Nephron (organoid): ENCODE data around the gene EPN1.

Source experiments
- H3K27ac Mint-ChIP-seq, 3 experiments: 2 replicates each; pipeline ENCODE4 v1.8.0; 2020; ENCODE audit warnings: mixed read lengths in 3 of 3, mild to moderate bottlenecking in 2 of 3, moderate library complexity in 1 of 3
- H3K27me3 Mint-ChIP-seq: 2 replicates; pipeline ENCODE4 v1.8.0; 2021; ENCODE audit warnings: low read depth, mild to moderate bottlenecking, moderate library complexity, mixed read lengths
- H3K36me3 Mint-ChIP-seq: 2 replicates; pipeline ENCODE4 v1.8.0; 2020; ENCODE audit warnings: low read depth, mixed read lengths
- H3K4me1 Mint-ChIP-seq: 2 replicates; pipeline ENCODE4 v1.8.0; 2020; ENCODE audit warnings: mixed read lengths
- H3K4me3 Mint-ChIP-seq, 3 experiments: 2 replicates each; pipeline ENCODE4 v1.8.0; 2020; ENCODE audit warnings: mild to moderate bottlenecking in 3 of 3, mixed read lengths in 3 of 3, moderate library complexity in 2 of 3
- H3K9me3 Mint-ChIP-seq: 2 replicates; pipeline ENCODE4 v1.8.0; 2020; ENCODE audit warnings: mixed read lengths
- TF ChIP-seq, protein P1 (sequence below), 3 experiments: fragments of 200-600 bp; sonication (generic); IDR thresholded peaks; one replicate each; pipeline ENCODE4 v1.5.0; 2021; ENCODE audit warnings: antibody characterized with exemption in 3 of 3; ENCODE audit not compliant: unreplicated experiment in 3 of 3

EPN1 gene

GRCh38 chr19:55680339-55681130 lies 5.5 kb downstream of the EPN1 start:
- Mint-ChIP-seq H3K36me3 (peaks cover 41% of the 10 kb centered on the region), H3K27me3 (no peaks in the 10 kb centered on the region), H3K9me3 (no peaks in the 10 kb centered on the region), H3K4me3 (peak overlapping the region in 1 of 3 experiments; percentile 11), H3K27ac (no peak overlapping the region), H3K4me1 (peaks cover 30% of the 10 kb centered on the region)
- TF ChIP-seq, protein P1, sequence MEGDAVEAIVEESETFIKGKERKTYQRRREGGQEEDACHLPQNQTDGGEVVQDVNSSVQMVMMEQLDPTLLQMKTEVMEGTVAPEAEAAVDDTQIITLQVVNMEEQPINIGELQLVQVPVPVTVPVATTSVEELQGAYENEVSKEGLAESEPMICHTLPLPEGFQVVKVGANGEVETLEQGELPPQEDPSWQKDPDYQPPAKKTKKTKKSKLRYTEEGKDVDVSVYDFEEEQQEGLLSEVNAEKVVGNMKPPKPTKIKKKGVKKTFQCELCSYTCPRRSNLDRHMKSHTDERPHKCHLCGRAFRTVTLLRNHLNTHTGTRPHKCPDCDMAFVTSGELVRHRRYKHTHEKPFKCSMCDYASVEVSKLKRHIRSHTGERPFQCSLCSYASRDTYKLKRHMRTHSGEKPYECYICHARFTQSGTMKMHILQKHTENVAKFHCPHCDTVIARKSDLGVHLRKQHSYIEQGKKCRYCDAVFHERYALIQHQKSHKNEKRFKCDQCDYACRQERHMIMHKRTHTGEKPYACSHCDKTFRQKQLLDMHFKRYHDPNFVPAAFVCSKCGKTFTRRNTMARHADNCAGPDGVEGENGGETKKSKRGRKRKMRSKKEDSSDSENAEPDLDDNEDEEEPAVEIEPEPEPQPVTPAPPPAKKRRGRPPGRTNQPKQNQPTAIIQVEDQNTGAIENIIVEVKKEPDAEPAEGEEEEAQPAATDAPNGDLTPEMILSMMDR (IDR thresholded peaks at IDR 0.05; ENCODE audit: unreplicated experiment in 3 of 3) = no peak

- peak overlapping the region in 1 of 3 experiments; percentile 69 for H3K27ac Mint-ChIP-seq
- H3K27me3 Mint-ChIP-seq = no peaks in the 10 kb centered on the region
- no peaks in the 10 kb centered on the region for H3K9me3 Mint-ChIP-seq
- TF ChIP-seq, protein P1 (IDR thresholded peaks at IDR 0.05; ENCODE audit: unreplicated experiment in 3 of 3) = no peak
- peaks cover 21% of the 10 kb centered on the region for H3K4me1 Mint-ChIP-seq
- no peak overlapping the region for H3K4me3 Mint-ChIP-seq
- peaks cover 44% of the 10 kb centered on the region for H3K36me3 Mint-ChIP-seq
Measured at GRCh38 chr19:55681131-55682092, 6.4 kb downstream of the EPN1 start.

- no peaks in the 10 kb centered on the region for H3K9me3 Mint-ChIP-seq
- H3K4me1 Mint-ChIP-seq = peaks cover 6% of the 10 kb centered on the region
- peak overlapping the region in 1 of 3 experiments; percentile 41 for H3K4me3 Mint-ChIP-seq
- H3K36me3 Mint-ChIP-seq = peaks cover 32% of the 10 kb centered on the region
- TF ChIP-seq, protein P1 (IDR thresholded peaks at IDR 0.05; ENCODE audit: unreplicated experiment in 3 of 3) = no peak
- no peaks in the 10 kb centered on the region for H3K27me3 Mint-ChIP-seq
- H3K27ac Mint-ChIP-seq = peak overlapping the region; percentile 90 to 97 (median 95)
Measured at GRCh38 chr19:55683449-55684261, 8.6 kb downstream of the EPN1 start.

DNA sequence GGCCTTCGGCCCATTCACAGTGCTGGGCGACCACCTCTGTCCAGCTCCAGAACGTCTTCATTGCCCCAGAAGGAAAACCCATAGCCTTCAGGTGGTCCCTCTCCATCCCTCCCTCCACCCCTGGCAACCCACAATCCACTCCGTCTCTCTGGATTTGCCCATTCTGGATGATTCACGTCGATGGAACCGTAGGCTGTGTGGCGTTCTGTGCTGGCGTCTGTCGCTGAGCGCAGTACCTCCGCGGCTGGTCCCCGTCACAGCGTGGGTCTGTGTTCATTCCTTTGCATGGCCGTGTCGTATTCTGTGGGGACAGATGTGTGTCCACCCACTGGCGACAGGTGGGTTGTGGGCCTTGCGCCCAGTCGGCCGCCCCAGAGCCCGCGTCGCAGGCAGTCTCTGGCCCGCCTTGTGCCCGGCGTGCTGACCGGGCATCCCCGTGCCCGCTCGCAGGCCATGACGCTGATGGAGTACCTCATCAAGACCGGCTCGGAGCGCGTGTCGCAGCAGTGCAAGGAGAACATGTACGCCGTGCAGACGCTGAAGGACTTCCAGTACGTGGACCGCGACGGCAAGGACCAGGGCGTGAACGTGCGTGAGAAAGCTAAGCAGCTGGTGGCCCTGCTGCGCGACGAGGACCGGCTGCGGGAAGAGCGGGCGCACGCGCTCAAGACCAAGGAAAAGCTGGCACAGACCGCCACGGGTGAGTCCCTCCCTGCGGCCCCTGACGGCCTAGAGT lies 10.1 kb downstream of the EPN1 start:
- peaks cover 13% of the 10 kb centered on the region for H3K4me1 Mint-ChIP-seq
- TF ChIP-seq, protein P1 (IDR thresholded peaks at IDR 0.05; ENCODE audit: unreplicated experiment in 3 of 3) = no peak
- no peaks in the 10 kb centered on the region for H3K9me3 Mint-ChIP-seq
- no peak overlapping the region for H3K4me3 Mint-ChIP-seq
- H3K36me3 Mint-ChIP-seq = peaks cover 26% of the 10 kb centered on the region
- H3K27me3 Mint-ChIP-seq = no peaks in the 10 kb centered on the region
- H3K27ac Mint-ChIP-seq = peak overlapping the region in 2 of 3 experiments; percentile 95 to 97

GRCh38 chr19:55685776-55686175 lies 10.8 kb downstream of the EPN1 start:
- no peaks in the 10 kb centered on the region for H3K27me3 Mint-ChIP-seq
- peak overlapping the region in 1 of 3 experiments; percentile 75 for H3K27ac Mint-ChIP-seq
- peaks cover 13% of the 10 kb centered on the region for H3K4me1 Mint-ChIP-seq
- no peaks in the 10 kb centered on the region for H3K9me3 Mint-ChIP-seq
- no peak overlapping the region for H3K4me3 Mint-ChIP-seq
- peaks cover 26% of the 10 kb centered on the region for H3K36me3 Mint-ChIP-seq
- TF ChIP-seq, protein P1 (IDR thresholded peaks at IDR 0.05; ENCODE audit: unreplicated experiment in 3 of 3) = no peak
